DOHH2 (cell line): ENCODE measurements around the gene CDH16.

Experiments
- H3F3A ChIP-seq: fragments of 200-600 bp; sonication (generic), shearing (Covaris generic); 2 replicates; pipeline ENCODE4 v1.6.0; 2016; ENCODE audit warnings: antibody characterized with exemption, mild to moderate bottlenecking; ENCODE audit not compliant: control insufficient read depth, insufficient read depth
- H3K27ac ChIP-seq: fragments of 200-600 bp; sonication (generic); 2 replicates; pipeline ENCODE4 v1.5.1; 2014; ENCODE audit warnings: low read depth, mild to moderate bottlenecking, low read length, moderate library complexity
- H3K27me3 ChIP-seq: fragments of 200-600 bp; sonication (generic); 2 replicates; pipeline ENCODE4 v1.6.1; 2014; ENCODE audit warnings: mild to moderate bottlenecking, low read length, mixed read lengths; ENCODE audit not compliant: control insufficient read depth
- H3K36me3 ChIP-seq: fragments of 200-600 bp; sonication (generic); 2 replicates; pipeline ENCODE4 v1.6.1; 2014; ENCODE audit warnings: mild to moderate bottlenecking, low read length, moderate library complexity, mixed read lengths; ENCODE audit not compliant: control insufficient read depth
- H3K4me1 ChIP-seq: fragments of 200-600 bp; sonication (generic); 2 replicates; pipeline ENCODE4 v1.6.1; 2014; ENCODE audit warnings: mild to moderate bottlenecking, low read length, mixed read lengths; ENCODE audit not compliant: control insufficient read depth
- H3K4me2 ChIP-seq: fragments of 200-600 bp; sonication (generic); 2 replicates; pipeline ENCODE4 v1.6.0; 2014; ENCODE audit warnings: mild to moderate bottlenecking, low read length, moderate library complexity
- H3K4me3 ChIP-seq: fragments of 200-600 bp; sonication (generic); 2 replicates; pipeline ENCODE4 v1.5.1; 2014; ENCODE audit warnings: mild to moderate bottlenecking, low read length, mixed read lengths
- H3K79me2 ChIP-seq: fragments of 200-600 bp; sonication (generic); 2 replicates; pipeline ENCODE4 v1.6.1; 2014; ENCODE audit warnings: mild to moderate bottlenecking, low read length, mixed read lengths; ENCODE audit not compliant: control insufficient read depth
- H3K9me2 ChIP-seq: fragments of 200-600 bp; sonication (generic); replicated peaks from 2 replicates; pipeline ENCODE4 v1.6.1; 2014; ENCODE audit warnings: mild to moderate bottlenecking, low read length, mixed read lengths; ENCODE audit not compliant: control insufficient read depth
- H3K9me3 ChIP-seq: fragments of 200-600 bp; sonication (generic); 2 replicates; pipeline ENCODE4 v1.6.1; 2014; ENCODE audit warnings: antibody characterized with exemption, low read length, mixed read lengths; ENCODE audit not compliant: control insufficient read depth, insufficient read depth
- H4K20me1 ChIP-seq: fragments of 200-600 bp; sonication (generic); 2 replicates; pipeline ENCODE4 v1.6.0; 2014; ENCODE audit warnings: low read depth, mild to moderate bottlenecking, antibody characterized with exemption, low read length, moderate library complexity; ENCODE audit not compliant: control insufficient read depth, insufficient read depth
- CTCF ChIP-seq: fragments of 200-600 bp; sonication (generic); IDR thresholded peaks from one replicate; pipeline ENCODE4 v1.5.1; 2014; ENCODE audit warnings: antibody characterized with exemption, mild to moderate bottlenecking, low read depth, low read length; ENCODE audit not compliant: poor library complexity, severe bottlenecking
- EZH2phosphoT487 ChIP-seq: fragments of 200-600 bp; sonication (generic); IDR thresholded peaks from 2 replicates; pipeline ENCODE4 v1.6.1; 2017; ENCODE audit warnings: borderline replicate concordance, mild to moderate bottlenecking, antibody characterized with exemption, low read length, moderate library complexity, mixed read lengths

Gene CDH16

GRCh38 chr16:66903544-66904427 is 14.9 kb downstream of the CDH16 start:
- no peaks in the 10 kb centered on the region for H4K20me1 ChIP-seq
- H3K36me3 ChIP-seq, result no peaks in the 10 kb centered on the region
- H3F3A ChIP-seq, result no peaks in the 10 kb centered on the region
- H3K4me1 ChIP-seq, result peaks cover 5% of the 10 kb centered on the region; the same call in 1 of the 2 replicates
- no peak overlapping the region for H3K4me2 ChIP-seq
- no peak overlapping the region for H3K4me3 ChIP-seq
- no peak overlapping the region for H3K27ac ChIP-seq
- no peaks in the 10 kb centered on the region for H3K79me2 ChIP-seq
- H3K27me3 ChIP-seq, result peaks cover 7% of the 10 kb centered on the region
- TF ChIP-seq CTCF, result no peak
- TF ChIP-seq EZH2phosphoT487, result no peak
- H3K9me2 ChIP-seq, result no peaks in the 10 kb centered on the region
- no peaks in the 10 kb centered on the region for H3K9me3 ChIP-seq

GRCh38 chr16:66902648-66903543 is 15.8 kb downstream of the CDH16 start:
- H3K27me3 ChIP-seq, result peaks cover 6% of the 10 kb centered on the region
- no peak for TF ChIP-seq CTCF
- no peak for TF ChIP-seq EZH2phosphoT487
- no peaks in the 10 kb centered on the region for H4K20me1 ChIP-seq
- H3K9me2 ChIP-seq, result no peaks in the 10 kb centered on the region
- no peaks in the 10 kb centered on the region for H3K36me3 ChIP-seq
- no peaks in the 10 kb centered on the region for H3K79me2 ChIP-seq
- no peak overlapping the region for H3K4me2 ChIP-seq
- H3K9me3 ChIP-seq, result no peaks in the 10 kb centered on the region
- H3F3A ChIP-seq, result no peaks in the 10 kb centered on the region
- H3K27ac ChIP-seq, result no peak overlapping the region
- peaks cover 5% of the 10 kb centered on the region; the same call in 1 of the 2 replicates for H3K4me1 ChIP-seq
- no peak overlapping the region for H3K4me3 ChIP-seq

- Histone ChIP-seq H3F3A (no peaks in the 10 kb centered on the region), H3K4me3 (no peak overlapping the region), H4K20me1 (no peaks in the 10 kb centered on the region), H3K36me3 (no peaks in the 10 kb centered on the region), H3K4me1 (peaks cover 5% of the 10 kb centered on the region; the same call in 1 of the 2 replicates), H3K27me3 (no peaks in the 10 kb centered on the region), H3K27ac (no peak overlapping the region), H3K9me3 (no peaks in the 10 kb centered on the region), H3K79me2 (no peaks in the 10 kb centered on the region), H3K9me2 (no peaks in the 10 kb centered on the region), H3K4me2 (no peak overlapping the region)
- no peak for TF ChIP-seq CTCF
- no peak for TF ChIP-seq EZH2phosphoT487
These were observed 17.1 kb downstream of the CDH16 start for GRCh38 chr16:66901626-66902025.
